ENCODE measurements around the gene CLEC5A.
"Not testable (repeated sequence)": the region's sequence is repeated elsewhere in the genome, so short reads cannot be mapped to it uniquely, and the experiment has no call there.

Gene CLEC5A

DNA sequence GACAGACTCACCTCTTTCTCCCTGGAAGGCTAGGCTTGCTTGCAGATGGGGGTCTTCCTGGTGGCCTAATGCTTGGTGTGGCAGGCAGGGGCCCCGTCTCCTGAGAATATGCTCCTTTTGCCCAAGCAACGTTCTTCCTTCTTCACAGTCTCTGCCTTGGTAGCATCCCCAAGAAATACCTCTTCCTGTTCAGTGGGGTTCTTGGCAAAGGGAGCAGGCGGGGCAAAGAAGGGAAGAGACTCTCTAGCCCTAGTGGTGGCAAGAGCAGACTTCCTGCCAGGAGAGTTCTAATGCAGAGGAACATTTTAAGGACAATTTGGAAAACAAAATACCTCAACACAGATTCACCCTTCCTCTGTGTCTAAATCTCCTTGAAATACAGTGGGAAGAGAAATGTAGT is at the start of gene CLEC5A:
Gene CLEC5A, minus strand, starts transcription at position 179 of the 400 bp plus-strand sequence. CDS start 682 bp downstream, outside the sequence.
- no peak for DNase-seq

DNA sequence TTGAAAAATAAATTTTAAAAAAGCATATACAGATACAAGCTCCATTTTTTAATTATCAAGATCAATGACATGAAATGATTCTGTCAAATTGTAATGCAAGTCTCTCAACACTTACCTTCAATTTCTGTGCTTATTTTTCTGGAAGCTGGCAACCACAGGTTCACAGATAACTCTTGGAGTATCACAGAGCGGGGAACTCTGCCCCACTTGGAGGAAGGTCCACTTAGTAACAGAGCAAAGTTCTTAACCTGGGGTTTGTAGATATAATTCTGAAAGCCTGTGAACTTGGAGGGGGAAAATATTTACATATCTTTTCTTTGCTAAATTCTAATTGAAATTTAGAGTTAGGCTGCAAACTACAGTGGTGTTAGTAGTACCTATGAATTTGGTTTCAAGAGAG is 46.6 kb upstream of the CLEC5A start:
- DNase-seq: no peak

- no peak for DNase-seq
Observed at GRCh38 chr7:141992688-141993087, 45.9 kb upstream of the CLEC5A start.

DNA sequence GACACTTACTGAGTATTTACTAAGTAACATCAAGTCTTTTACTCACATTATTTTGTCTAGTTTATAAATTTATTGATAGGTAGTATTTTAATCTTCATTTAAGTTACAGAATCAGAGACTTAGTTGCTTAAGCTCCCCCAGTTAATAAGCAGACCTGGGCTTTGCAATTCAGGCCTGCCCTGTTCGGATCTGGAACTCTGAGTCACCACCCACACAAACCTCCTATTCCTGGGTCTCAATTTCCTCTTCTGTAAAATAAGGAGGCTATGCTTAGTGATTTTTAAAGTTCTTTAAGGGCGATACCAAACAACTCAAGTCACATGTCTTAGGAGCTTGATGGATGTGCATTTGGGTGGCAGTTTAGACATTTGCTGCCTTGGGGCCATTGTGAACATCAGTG is 45.4 kb upstream of the CLEC5A start:
- DNase-seq: no peak

DNA sequence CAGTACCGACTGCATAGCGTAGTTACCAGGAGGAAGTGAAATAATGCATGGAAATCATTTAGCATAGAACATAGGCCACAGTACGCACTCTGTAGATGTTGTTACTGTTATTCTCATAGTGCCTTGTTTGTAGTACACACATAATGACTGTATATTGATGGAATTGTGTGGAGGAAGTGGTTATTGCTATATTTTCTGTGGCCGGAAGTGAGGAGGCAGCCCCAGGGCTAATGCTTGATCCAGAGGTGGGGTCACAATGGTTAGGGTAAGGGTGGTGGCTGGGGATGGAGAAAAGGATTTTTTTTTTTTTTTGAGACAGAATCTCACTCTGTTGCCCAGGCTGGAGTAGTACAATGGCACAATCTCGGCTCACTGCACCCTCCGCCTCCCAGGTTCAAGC is 44.4 kb upstream of the CLEC5A start:
- no peak for DNase-seq

GRCh38 chr7:141990011-141990725 is 43.4 kb upstream of the CLEC5A start:
- DNase-seq: no peak

GRCh38 chr7:141987803-141988202 is 41.0 kb upstream of the CLEC5A start:
- not testable (repeated sequence) for DNase-seq

- no peak for DNase-seq
Observed at GRCh38 chr7:141986923-141987322, 40.1 kb upstream of the CLEC5A start.

DNA sequence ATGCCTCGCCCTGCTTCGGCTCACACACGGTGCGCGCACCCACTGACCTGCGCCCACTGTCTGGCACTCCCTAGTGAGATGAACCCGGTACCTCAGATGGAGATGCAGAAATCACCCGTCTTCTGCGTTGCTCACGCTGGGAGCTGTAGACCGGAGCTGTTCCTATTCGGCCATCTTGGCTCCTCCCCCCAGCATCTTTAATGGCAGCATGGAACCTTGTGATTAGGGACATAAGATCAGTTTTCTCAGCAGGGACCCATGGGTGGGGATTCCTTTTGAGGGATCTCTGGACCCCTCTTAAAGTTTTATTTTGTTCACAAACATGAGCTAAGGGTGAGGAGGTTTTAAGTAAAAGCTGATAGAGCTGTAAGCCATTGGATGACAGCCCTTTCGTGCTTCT is 39.2 kb upstream of the CLEC5A start:
- DNase-seq: not testable (repeated sequence)

DNA sequence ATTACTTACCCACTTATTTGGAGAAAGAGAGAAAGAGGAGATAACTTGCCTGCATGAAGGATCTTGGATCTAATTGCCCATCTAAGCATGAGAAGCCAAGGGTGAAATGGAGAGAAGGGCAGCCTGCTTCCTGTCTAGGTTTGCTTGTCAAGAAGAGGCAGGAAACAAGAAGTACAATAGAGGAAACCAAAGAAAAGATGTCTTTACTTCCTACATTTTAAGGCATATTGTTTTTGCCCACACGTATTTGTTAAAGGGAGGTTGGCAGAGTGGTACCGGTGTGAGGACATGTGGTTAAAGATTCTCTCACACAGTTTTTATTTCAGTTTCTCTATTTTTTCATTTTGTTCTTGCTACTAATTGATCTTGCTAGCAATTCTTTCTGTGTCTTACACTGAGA is 32.8 kb upstream of the CLEC5A start:
- DNase-seq: no peak

GRCh38 chr7:141978351-141978750 is 31.6 kb upstream of the CLEC5A start:
- DNase-seq: no peak

DNA sequence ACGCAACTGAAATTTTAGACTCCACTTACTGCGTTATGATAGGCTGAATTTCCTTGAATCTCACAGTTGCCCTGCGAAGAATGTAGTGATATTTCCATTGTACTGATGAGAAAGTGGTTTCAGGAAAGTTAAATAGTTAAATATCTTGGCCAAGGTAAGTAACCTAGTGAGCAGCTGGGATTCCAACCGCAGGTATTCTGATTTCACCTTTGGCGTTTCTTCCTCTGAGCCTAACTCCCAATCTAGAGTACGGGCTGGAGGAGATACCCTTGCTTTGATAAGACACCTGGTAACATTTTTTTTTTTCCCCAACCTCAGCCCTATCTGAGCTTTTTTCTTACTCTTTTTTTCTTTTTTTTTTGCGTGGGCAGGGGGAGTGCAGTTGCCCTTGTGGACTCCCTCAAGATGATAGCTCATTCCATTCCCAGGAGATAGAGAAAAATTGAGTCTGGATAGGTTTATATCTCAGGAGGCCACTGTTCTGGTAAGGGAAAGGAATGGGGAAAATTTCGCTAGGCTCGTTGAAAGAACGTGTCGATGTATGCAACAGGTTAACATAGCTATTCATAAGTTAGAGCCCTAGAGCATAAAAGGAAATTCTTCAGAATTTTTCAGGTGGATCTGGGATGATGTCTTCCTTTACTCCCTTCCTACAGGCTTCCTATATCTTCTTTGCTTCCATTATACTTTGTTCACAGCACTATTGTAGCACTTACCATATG is 29.9 kb upstream of the CLEC5A start:
- no peak for DNase-seq

DNA sequence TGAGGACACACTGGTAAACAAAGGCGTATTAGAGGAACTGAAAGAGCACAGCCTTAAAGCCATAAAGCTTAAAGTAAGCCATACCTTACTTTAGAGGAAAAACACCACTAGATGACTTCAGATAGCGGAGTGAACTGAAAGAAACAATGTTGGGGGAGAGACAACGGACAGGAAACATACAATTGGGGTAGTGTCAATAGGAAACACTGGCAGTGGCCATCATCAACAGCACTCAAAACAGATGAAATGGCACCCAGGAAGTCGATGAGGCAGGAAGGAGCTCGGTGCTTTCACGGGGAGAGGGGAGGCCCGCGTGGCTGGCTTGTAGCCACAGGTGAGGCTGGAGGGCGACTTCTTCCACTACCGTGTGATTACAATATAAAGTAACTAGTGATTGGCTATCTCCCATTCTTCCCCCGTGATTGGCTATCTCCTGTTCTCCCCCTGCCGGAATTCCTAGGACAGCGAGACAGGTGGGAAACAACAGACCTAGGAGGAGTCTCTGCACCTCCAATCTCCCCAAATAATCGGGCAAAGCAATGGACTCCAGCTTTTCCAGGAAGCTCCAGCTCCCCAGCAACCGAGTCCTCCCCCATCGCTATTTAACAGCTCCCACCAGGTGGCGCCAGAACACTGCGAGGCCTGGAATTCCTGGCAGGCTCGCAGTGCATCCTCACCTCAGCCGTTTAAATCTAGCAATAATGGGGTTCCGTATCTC is 29.2 kb upstream of the CLEC5A start:
- peak; percentile 47 to 70 for DNase-seq

DNA sequence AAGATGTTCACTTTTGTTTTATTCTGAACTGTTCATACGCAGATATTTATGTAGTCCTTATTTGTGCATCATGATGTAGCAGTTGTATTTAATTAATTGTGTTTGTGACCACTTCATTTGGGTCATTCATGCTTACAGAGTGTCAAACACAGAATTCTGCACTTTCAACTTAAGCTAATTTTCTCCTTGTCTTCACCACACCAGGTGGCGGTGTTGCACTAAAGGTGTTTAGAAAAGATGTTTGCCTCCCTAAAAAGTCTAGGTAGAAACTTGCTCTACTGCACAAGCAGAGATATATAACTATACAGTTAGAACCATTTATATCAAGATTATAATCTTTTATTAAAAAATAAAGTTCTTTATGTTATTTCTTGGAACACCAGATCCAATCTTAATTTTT is 28.1 kb upstream of the CLEC5A start:
- DNase-seq: no peak

GRCh38 chr7:141973673-141974072 is 26.9 kb upstream of the CLEC5A start, which contains the start of gene TAS2R38:
Gene TAS2R38, minus strand, starts transcription at chr7:141973773. Its CDS starts 84 bp downstream, at chr7:141973689.
- DNase-seq: no peak

DNA sequence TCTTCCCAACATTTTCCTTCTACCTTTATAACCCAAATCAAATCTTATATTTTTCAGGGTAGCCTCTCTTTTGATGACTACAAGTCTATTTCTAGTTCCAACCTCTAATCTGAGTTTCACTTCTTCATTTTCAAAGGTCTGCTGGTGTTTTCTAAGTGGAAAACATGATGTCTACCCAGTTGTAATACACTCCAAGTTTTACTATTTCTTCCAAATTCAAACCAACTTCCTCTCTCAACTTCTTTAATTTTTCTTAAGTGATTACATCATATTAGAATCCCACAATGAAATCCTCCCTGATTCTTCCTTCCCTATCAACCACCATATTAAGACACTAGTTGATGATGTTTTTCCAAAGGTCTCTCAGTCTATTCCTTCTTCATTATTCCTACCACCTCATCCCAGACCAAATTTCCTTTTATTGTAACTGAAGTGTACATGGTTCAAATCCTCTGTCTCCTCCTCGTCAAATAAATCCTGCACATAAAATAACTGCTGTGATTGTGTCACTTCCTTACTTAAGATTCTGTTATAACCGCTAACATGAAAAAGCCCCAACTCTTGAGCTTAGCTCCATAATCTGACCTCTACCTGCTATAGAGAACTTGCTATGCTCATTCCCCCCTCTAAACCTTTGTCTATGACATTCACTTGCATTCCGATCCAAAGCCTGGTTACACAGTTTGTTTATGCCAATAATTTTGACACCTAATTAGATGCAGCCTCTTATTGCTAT is 14.1 kb upstream of the CLEC5A start:
- DNase-seq: no peak

DNA sequence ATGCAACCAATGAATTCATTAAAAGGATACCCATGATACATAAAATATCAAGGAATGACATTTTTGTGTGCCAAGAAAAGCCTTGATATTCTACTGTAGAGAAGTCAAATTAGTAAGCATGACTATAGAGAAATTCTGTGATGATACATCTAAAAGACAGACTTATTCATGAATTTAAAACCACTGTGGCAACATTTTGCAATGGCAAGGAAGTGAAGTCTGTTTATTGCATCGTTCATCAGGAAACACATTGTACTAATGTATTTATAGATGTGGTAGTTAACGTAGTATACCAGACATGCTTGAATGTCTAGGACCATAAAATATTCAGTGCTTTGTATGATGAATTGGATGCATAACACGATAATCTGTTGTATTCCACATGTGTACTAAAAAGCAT is 9.3 kb upstream of the CLEC5A start:
- no peak for DNase-seq

DNA sequence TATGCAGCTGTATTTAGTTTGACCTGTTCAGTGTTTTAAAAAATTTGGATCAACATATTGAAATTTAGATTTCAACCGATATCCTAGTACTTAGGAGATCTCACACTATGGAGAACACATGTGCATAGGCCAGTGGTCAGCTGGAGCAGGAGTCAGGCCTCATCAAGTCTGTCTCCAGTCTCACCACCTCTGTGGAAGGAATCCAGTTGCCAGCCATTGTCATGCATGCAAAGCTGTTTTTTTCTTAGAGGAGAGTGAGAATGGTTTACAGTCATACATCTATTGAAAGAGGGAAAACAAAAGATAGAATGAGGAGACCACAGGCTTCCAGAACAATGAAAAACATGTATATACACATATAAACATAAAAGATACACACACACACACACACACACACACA is 7.6 kb upstream of the CLEC5A start:
- DNase-seq: no peak

DNA sequence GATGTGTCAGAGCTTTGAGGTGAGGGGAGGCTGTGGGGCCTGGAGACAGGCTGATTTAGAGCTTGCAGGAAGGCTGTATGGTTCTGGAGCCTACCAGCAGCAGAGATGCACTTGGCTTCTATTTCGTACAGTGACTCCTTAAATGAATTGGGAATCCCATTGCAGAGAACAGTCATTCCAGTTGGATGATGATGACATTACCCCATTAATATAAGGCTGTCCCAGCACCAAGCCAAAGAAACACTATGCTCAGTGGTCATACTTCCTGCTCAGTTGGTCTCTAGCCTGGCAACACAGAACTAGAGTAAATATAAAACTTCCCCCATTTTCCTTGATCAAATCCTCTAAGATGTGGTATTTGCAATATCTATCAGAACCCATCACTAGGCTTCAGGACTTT is 5.7 kb upstream of the CLEC5A start:
- no peak for DNase-seq

DNA sequence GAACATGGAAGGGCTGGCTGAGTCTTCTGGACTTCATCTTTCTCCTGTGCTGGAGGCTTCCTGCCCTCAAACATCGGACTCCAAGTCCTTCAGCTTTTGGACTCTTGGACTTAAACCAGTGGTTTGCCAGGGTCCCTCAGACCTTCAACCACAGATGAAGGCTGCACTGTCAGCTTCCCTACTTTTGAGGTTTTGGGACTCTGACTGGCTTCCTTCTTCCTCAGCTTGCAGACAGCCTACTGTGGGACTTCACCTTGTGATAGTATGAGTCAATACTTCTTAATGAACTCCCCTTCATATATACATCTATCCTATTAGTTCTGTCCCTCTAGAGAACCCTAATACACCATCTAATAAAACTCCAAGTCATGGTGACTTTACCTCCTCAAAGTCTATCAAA is 4.0 kb upstream of the CLEC5A start:
- no peak for DNase-seq

- no peak for DNase-seq
Observed at GRCh38 chr7:141949911-141950310, 3.1 kb upstream of the CLEC5A start.

GRCh38 chr7:141949451-141949850 is 2.7 kb upstream of the CLEC5A start:
- no peak for DNase-seq

- DNase-seq: no peak
Observed at GRCh38 chr7:141949021-141949420, 2.2 kb upstream of the CLEC5A start.
